Keratinocyte (primary cell): ENCODE results near the gene PTAR1. TPM values are rescaled to one million over a fixed set of nuclear protein-coding genes. Genes with fewer than 3 reads are reported as not detected.

Experiments used
- DNase-seq: peaks from one replicate; pipeline ENCODE4 v3.0.0-alpha.2; 2011; ENCODE audit warnings: low read depth, missing footprints, low spot score
- FAIRE-seq: peaks from 2 replicates; lab custom pipeline; 2011; peaks lifted over from hg19 to GRCh38; lab: Jason Lieb, UNC
- H2AFZ ChIP-seq: 2 replicates; pipeline ENCODE4 v1.6.0; 2012; ENCODE audit warnings: low read length, control low read depth, inconsistent platforms; ENCODE audit not compliant: control insufficient read depth
- H3K27ac ChIP-seq: 2 replicates; pipeline ENCODE4 v1.5.1; 2011; ENCODE audit warnings: low read length; ENCODE audit not compliant: control insufficient read depth, insufficient read depth
- H3K27me3 ChIP-seq: 3 replicates; pipeline ENCODE4 v1.6.0; 2011; ENCODE audit warnings: low read length; ENCODE audit not compliant: control insufficient read depth, insufficient read depth; ENCODE audit errors: extremely low read depth
- H3K36me3 ChIP-seq, 2 experiments: 2 replicates in 1 of 2; 3 replicates in 1 of 2; pipeline ENCODE4 v1.5.1; 2011; ENCODE audit warnings: low read length in 2 of 2, mild to moderate bottlenecking in 1 of 2; ENCODE audit not compliant: control insufficient read depth in 2 of 2, insufficient read depth in 2 of 2; ENCODE audit errors: extremely low read depth in 1 of 2
- H3K4me1 ChIP-seq: 3 replicates; pipeline ENCODE4 v1.5.1; 2011; ENCODE audit warnings: low read length; ENCODE audit not compliant: control insufficient read depth, insufficient read depth; ENCODE audit errors: extremely low read depth
- H3K4me2 ChIP-seq: 3 replicates; pipeline ENCODE4 v1.6.0; 2011; ENCODE audit warnings: low read depth, low read length; ENCODE audit not compliant: control insufficient read depth, insufficient read depth; ENCODE audit errors: extremely low read depth
- H3K4me3 ChIP-seq, 3 experiments: fragments of 200-600 bp in 1 of 3; sonication (generic) in 1 of 3; 2 replicates in 2 of 3; 3 replicates in 1 of 3; pipeline ENCODE4 v1.5.1; 2011 to 2016; ENCODE audit warnings: low read length in 3 of 3, mild to moderate bottlenecking in 3 of 3, control low read depth in 2 of 3, inconsistent platforms in 1 of 3, low read depth in 1 of 3, mixed read lengths in 1 of 3, mixed run types in 1 of 3, moderate library complexity in 1 of 3; ENCODE audit not compliant: control insufficient read depth in 2 of 3, insufficient read depth in 2 of 3; ENCODE audit errors: extremely low read depth in 1 of 3
- H3K79me2 ChIP-seq: 2 replicates; pipeline ENCODE4 v1.6.0; 2012; ENCODE audit warnings: low read length; ENCODE audit not compliant: control insufficient read depth, insufficient read depth
- H3K9ac ChIP-seq: 3 replicates; pipeline ENCODE4 v1.6.0; 2011; ENCODE audit warnings: low read length; ENCODE audit not compliant: control insufficient read depth, insufficient read depth; ENCODE audit errors: extremely low read depth
- H3K9me1 ChIP-seq: 3 replicates; pipeline ENCODE4 v1.6.0; 2011; ENCODE audit warnings: low read length; ENCODE audit not compliant: control insufficient read depth, insufficient read depth; ENCODE audit errors: extremely low read depth
- H3K9me3 ChIP-seq: 2 replicates; pipeline ENCODE4 v1.5.1; 2012; ENCODE audit warnings: low read depth, low read length; ENCODE audit not compliant: control insufficient read depth
- H4K20me1 ChIP-seq: 3 replicates; pipeline ENCODE4 v1.6.0; 2011; ENCODE audit warnings: low read length; ENCODE audit not compliant: control insufficient read depth, insufficient read depth; ENCODE audit errors: extremely low read depth
- CTCF ChIP-seq, 3 experiments: IDR thresholded peaks in 1 of 3; conservative IDR thresholded peaks in 1 of 3; optimal IDR thresholded peaks in 1 of 3; 2 replicates in 2 of 3; 3 replicates in 1 of 3; pipeline versions ENCODE3 to v1.5.1; 2011; ENCODE audit warnings: low read length in 3 of 3, mild to moderate bottlenecking in 3 of 3, moderate library complexity in 2 of 3, control low read depth in 1 of 3, inconsistent platforms in 1 of 3; ENCODE audit not compliant: insufficient read depth in 2 of 3; ENCODE audit errors: extremely low read depth in 1 of 3
- EZH2 ChIP-seq: IDR thresholded peaks from one replicate; pipeline ENCODE4 v1.6.1; 2012; ENCODE audit warnings: inconsistent platforms, mild to moderate bottlenecking, low read length, moderate library complexity
- dilution Hi-C: fragments of 300-500 bp; cut with MboI; formaldehyde crosslinking; loops from one replicate; pipeline ENCODE4 v1.7.0; 2020; ENCODE audit warnings: low sequenced_read_pairs; ENCODE audit not compliant: extremely low pct_ligation_motif_present
- polyA plus RNA-seq, 5 experiments: library from polyadenylated mRNA; depleted of rRNA in 3 of 5; stranded (reverse) in 3 of 5; stranded (forward) in 1 of 5; unstranded in 1 of 5; fragments of >200 nt; gene quantifications; 1 replicate in 1 of 5; 2 replicates in 3 of 5; 3 replicates in 1 of 5; pipeline versions ENCODE4 v1.2.1 to v1.2.3, GENCODE V29; 2011 to 2012; ENCODE audit warnings: missing spikeins in 2 of 5, low read depth in 1 of 5, low replicate concordance in 1 of 5

Gene PTAR1
- polyA plus RNA-seq, 1 donor (not counting 4 experiments of a cell fraction or from before 2014, with no cell fraction given), result 15.5 TPM

GRCh38 chr9:69671879-69672595, 87.8 kb downstream of the PTAR1 start, which contains the start of gene APBA1:
APBA1 (minus strand) TSS chr9:69672371.
- Histone ChIP-seq H3K4me3 (peak within 1 kb of the TSS; percentile 57 to 71 (median 68)), H3K4me2 (peak within 1 kb of the TSS; percentile 95), H3K27ac (no peak within 1 kb of the TSS), H4K20me1 (no peaks in the 10 kb centered on the region), H3K4me1 (peaks cover 27% of the 10 kb centered on the region), H3K36me3 (no peaks in the 10 kb centered on the region), H2AFZ (peak within 1 kb of the TSS; percentile 93), H3K9me1 (no peaks in the 10 kb centered on the region), H3K27me3 (peaks cover 11% of the 10 kb centered on the region), H3K9ac (peak within 1 kb of the TSS; percentile 51), H3K9me3 (no peaks in the 10 kb centered on the region), H3K79me2 (no peaks in the 10 kb centered on the region)
- DNase-seq (no peak), FAIRE-seq (no peak)
- dilution Hi-C loops, result no loop called here
- peak in 1 of 3 experiments; percentile 10 for TF ChIP-seq CTCF (optimal IDR thresholded peaks at IDR 0.05 in 1 of 3, IDR thresholded peaks at IDR 0.05 in 1 of 3, conservative IDR thresholded peaks at IDR 0.05 in 1 of 3; ENCODE audit: extremely low read depth in 1 of 3, insufficient read depth in 2 of 3, low read length in 3 of 3)
- peak; percentile 49 for TF ChIP-seq EZH2

GRCh38 chr9:69671311-69671878, 88.4 kb downstream of the PTAR1 start:
- no peaks in the 10 kb centered on the region for H3K9me3 ChIP-seq
- H3K9ac ChIP-seq, result no peak overlapping the region
- no peak overlapping the region for H3K27ac ChIP-seq
- H4K20me1 ChIP-seq, result no peaks in the 10 kb centered on the region
- dilution Hi-C loops, result no loop called here
- H2AFZ ChIP-seq, result peak overlapping the region; percentile 76
- H3K4me2 ChIP-seq, result peak overlapping the region; percentile 69
- DNase-seq, result no peak
- peaks cover 11% of the 10 kb centered on the region for H3K27me3 ChIP-seq
- H3K79me2 ChIP-seq, result no peaks in the 10 kb centered on the region
- peaks cover 27% of the 10 kb centered on the region for H3K4me1 ChIP-seq
- FAIRE-seq, result no peak
- H3K9me1 ChIP-seq, result no peaks in the 10 kb centered on the region
- H3K36me3 ChIP-seq, result no peaks in the 10 kb centered on the region
- H3K4me3 ChIP-seq, result peak overlapping the region in 2 of 3 experiments; percentile 48 to 50
- TF ChIP-seq CTCF (optimal IDR thresholded peaks at IDR 0.05 in 1 of 3, IDR thresholded peaks at IDR 0.05 in 1 of 3, conservative IDR thresholded peaks at IDR 0.05 in 1 of 3; ENCODE audit: extremely low read depth in 1 of 3, insufficient read depth in 2 of 3, low read length in 3 of 3) (no peak), EZH2 (no peak)
